ENCODE data around the gene SLC25A20.
"Not testable (repeated sequence)": the region's sequence is repeated elsewhere in the genome, so short reads cannot be mapped to it uniquely, and the experiment has no call there.

Gene SLC25A20

GRCh38 chr3:48847053-48847503 lies 51.6 kb downstream of the SLC25A20 start:
- peak; percentile 15 for DNase-seq (ENCODE audit: low read depth)

GRCh38 chr3:48845170-48845569 lies 53.5 kb downstream of the SLC25A20 start:
- no peak for DNase-seq (ENCODE audit: low read depth)

- DNase-seq (ENCODE audit: low read depth): no peak
These were observed 61.5 kb downstream of the SLC25A20 start for GRCh38 chr3:48837163-48837562.

GRCh38 chr3:48835650-48836366 lies 62.9 kb downstream of the SLC25A20 start:
- no peak for DNase-seq (ENCODE audit: low read depth)

GRCh38 chr3:48832684-48833083 lies 66.0 kb downstream of the SLC25A20 start:
- DNase-seq (ENCODE audit: low read depth): no peak

- no peak for DNase-seq (ENCODE audit: low read depth)
These were observed 68.0 kb downstream of the SLC25A20 start for GRCh38 chr3:48830715-48831114.

GRCh38 chr3:48829525-48829924 lies 69.2 kb downstream of the SLC25A20 start:
- DNase-seq (ENCODE audit: low read depth): not testable (repeated sequence)

- DNase-seq (ENCODE audit: low read depth): not testable (repeated sequence)
These were observed 70.8 kb downstream of the SLC25A20 start for GRCh38 chr3:48827874-48828273.

- no peak for DNase-seq (ENCODE audit: low read depth)
These were observed 72.2 kb downstream of the SLC25A20 start for GRCh38 chr3:48826451-48826850.

- no peak for DNase-seq (ENCODE audit: low read depth)
These were observed 77.9 kb downstream of the SLC25A20 start for GRCh38 chr3:48820612-48821324.

GRCh38 chr3:48819234-48820221 lies 79.2 kb downstream of the SLC25A20 start:
- no peak for DNase-seq (ENCODE audit: low read depth)

- no peak for DNase-seq (ENCODE audit: low read depth)
These were observed 87.2 kb downstream of the SLC25A20 start for GRCh38 chr3:48811524-48811923.
